Nucleus accumbens (tissue), 56 donors: Measurements from ENCODE around the gene MT1H.

ENCODE experiments used
- DNase-seq, 56 donors: peaks; one replicate each; lab custom pipeline; 2025; lab: John Stamatoyannopoulos, UW

Gene MT1H

DNA sequence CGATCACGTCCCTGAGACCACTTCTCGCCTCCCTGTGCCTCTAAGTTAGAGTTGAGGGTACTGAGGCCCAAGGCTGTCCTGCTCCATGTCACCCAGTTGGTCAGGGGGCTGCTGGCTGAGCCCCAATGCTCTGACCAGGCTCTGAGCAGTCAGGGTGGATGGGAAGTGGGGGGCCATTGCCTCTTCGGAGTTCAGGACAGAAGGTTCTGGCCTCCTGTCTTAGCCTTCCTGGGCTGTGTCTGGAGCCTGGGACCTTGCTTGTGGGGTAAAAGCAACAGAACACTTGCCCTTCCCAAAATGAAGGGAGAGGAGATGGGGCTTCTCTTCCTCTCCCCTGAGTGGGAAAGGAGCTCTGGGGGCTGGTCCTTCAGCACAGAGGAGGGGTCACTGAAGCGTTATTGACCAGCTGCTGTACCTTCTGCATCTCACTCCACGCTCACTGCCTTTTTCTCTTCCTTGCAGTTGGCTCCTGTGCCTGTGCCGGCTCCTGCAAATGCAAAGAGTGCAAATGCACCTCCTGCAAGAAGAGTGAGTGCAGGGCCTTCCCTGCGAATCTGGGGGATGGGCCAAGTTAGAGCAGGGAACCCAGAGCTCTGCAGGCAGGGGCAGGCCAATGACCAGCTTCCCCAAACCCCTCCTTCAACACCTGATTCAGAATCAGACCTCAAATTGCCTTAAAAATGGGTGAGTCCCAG lies 13.2 kb downstream of the MT1H start:
- no peak for DNase-seq

GRCh38 chr16:56683424-56684172 lies 14.0 kb downstream of the MT1H start:
- DNase-seq = peak in 6 of 56 donors; percentile 10 to 24 (median 14)

GRCh38 chr16:56684256-56684925 lies 14.8 kb downstream of the MT1H start:
- peak in 7 of 56 donors; percentile 13 to 52 (median 29) for DNase-seq

DNA sequence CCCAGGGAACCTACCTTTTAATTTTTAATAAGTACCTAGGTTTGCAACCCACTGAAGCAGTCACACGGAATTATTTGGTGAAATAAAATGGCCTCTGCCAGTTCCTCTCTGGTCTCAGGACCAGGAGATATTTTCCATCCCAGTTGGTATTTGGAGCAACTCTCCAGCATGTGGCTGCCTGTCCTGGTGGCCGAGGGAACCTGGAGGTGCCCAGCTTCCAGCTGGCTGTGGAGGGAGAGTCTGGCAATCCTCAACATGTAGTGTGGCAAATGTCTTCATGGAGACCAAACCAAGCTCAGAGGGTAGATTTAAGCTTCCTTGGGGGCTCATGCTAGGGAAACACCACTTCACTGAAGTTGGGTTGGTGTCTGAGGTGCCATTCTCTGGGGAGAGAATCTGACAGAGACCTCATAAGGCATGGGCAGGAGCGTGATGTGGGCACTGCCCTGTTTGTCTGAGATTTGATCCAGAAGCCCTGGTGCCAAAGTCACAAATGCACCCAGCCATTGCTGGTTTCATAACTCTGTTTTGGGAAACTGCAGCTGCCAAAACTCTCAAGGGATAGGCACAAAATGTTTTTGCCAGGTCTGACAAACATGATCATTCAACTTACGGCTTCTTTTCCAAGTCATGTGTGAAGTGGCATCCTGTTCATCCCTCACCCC lies 15.4 kb downstream of the MT1H start:
- no peak for DNase-seq

DNA sequence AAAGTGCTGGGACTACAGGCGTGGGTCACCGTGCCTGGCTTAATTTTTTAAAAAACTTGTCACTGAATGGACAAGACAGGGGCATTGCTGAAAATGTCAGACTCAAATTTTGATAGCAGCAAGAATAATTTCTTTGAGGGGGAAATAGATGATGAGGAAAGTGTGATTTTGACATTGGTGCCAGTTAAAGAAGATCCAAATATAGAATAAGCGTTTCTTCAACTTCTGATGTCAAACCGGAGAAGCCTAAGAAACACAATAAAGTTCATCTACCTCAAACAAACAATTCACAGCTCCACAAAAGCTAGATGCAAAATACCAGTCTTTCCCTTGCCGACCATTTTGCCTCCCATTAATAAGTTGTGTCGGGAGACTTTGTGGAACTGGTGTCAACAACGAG lies 17.1 kb downstream of the MT1H start:
- DNase-seq = no peak

GRCh38 chr16:56688762-56689161 lies 19.1 kb downstream of the MT1H start:
- no peak for DNase-seq

DNA sequence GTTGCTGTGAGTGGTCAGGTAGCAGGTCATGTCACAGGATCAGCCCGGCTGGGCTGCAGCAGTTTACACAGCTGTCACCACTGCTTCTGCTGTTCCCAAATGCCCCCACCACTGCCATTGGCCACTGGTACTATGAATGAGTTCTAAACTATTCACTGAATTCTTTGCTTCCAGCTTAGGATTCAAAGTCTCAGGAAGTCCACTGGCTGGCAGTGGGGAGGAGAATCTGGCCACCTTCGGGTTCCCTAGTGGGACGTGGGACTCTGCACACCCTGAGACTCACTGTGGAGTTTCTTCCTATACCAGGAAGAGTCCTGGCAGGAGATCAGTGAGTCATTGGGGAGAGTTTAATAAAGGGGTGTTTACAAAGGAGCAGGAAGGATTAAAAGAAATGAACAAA lies 19.6 kb downstream of the MT1H start:
- no peak for DNase-seq

- DNase-seq = no peak
Measured at GRCh38 chr16:56690420-56691122, 21.0 kb downstream of the MT1H start.

- no peak for DNase-seq
Measured at GRCh38 chr16:56691885-56692284, 22.3 kb downstream of the MT1H start.

DNA sequence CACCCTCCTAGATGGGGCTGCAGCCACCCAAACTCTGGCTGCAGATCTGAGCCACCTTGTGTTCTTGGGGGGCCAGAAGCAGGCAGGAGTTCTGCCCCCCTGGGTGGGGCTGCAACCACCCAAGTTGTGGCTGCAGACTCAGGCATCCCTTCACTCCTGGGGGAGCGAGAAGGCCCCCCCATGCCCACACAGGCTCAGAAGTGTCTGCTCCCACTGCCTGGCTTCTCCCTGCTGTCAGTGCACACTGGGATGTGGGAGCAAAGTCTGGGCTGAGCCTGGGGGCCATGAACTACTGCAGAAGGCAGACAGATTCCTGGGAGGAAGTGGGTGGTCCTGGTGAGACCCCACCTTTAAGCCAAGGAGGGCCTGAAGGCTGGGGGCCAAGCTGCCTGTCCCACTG lies 25.6 kb downstream of the MT1H start:
- no peak for DNase-seq

- no peak for DNase-seq
Measured at GRCh38 chr16:56697456-56698155, 28.0 kb downstream of the MT1H start.

- DNase-seq = no peak
Measured at GRCh38 chr16:56700195-56700594, 30.6 kb downstream of the MT1H start.

- DNase-seq = no peak
Measured at GRCh38 chr16:56700631-56701030, 31.0 kb downstream of the MT1H start.

DNA sequence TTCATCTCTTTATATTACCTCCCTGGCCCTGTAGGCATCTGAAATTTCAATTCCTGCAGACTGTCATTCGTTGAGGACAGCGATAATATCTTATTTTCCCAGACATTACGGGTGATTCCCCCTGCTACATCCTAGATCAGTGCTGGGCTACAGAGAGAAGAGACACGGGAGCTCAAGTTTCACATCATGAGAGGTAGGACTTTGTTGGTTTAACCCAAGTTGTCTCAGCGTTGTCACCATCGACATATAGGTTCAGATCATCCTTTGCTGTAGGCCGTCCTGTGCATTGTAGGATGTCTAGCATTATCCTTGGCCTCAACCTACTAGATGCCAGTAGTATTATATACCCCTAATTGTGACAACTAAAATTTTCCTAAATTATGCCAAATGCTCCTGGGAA lies 31.9 kb downstream of the MT1H start:
- DNase-seq = no peak

DNA sequence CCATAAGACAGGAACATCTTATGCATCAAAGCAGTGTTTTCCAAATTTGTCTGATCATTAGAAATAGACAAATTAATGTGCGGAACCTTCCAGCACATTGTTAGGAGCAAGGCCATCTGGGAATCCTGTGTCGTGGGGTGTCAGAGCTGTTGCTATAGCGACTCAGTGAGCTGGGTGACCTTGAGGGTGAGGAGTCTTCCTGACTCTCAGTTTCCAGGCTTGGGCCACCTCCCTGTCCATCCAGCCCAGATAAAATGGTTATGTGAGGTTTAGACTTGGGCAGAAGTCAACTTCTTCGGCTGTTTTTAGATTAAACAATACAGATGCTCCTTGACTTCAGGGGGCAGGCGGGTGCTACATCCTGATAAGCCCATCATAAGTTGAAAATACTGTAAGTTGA lies 33.2 kb downstream of the MT1H start:
- no peak for DNase-seq

GRCh38 chr16:56708525-56709442 lies 39.2 kb downstream of the MT1H start:
- DNase-seq = no peak

DNA sequence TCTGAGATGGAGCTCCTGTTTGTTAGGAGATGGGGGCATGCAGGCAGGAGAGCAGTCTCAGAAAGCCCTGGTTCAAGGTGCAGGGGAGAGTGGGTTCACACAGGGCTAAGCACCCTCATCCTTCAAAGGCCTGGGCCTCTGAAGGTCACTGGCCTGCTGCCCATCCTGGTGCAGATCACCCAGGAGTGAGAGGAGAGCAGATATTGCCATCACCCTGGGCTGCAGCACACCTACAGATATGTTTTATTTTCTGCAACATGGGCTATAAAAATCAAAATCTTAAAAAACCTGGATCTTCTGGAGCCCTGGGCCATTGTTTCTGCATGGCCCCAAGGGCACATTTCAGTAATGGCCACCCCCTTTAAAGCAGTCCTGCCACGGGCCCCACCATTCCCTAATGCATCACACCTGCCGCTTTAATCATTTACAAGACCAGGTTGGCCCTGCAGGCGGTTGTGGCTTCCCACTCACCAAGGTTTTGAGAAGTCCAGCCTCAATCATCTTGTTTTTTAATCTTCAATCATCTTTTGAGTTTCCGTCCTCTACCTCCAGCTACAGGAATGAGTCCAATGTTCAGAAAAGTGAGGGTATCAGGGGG lies 39.9 kb downstream of the MT1H start:
- no peak for DNase-seq

- no peak for DNase-seq
Measured at GRCh38 chr16:56710181-56710737, 40.6 kb downstream of the MT1H start.
